Breast epithelium (tissue), 3 donors: ENCODE data around the gene SNAPC4.

ENCODE experiments used
- CTCF ChIP-seq, 3 donors: fragments of 450-650 bp; IDR thresholded peaks; one replicate each; pipeline ENCODE4 v1.5.1; 2016 to 2017; ENCODE audit warnings: antibody characterized with exemption in 3 of 3, mild to moderate bottlenecking in 3 of 3, moderate library complexity in 3 of 3
- POLR2A ChIP-seq: fragments of 450-650 bp; IDR thresholded peaks from one replicate; pipeline ENCODE4 v1.6.1; 2016; ENCODE audit warnings: antibody characterized with exemption, mild to moderate bottlenecking, moderate library complexity
- POLR2AphosphoS5 ChIP-seq, 3 donors: sonication (generic); formaldehyde crosslinking; IDR thresholded peaks; one replicate each; pipeline ENCODE4 v1.6.1; 2017; ENCODE audit warnings: antibody characterized with exemption in 3 of 3

- no peak for TF ChIP-seq CTCF (IDR thresholded peaks at IDR 0.05)
- TF ChIP-seq POLR2A: no peak
- TF ChIP-seq POLR2AphosphoS5 (IDR thresholded peaks at IDR 0.05): no peak
These were observed 39.9 kb downstream of the SNAPC4 start for GRCh38 chr9:136359774-136360718.
